Neural progenitor cell (in vitro differentiated cells): ENCODE measurements around the gene TMCO5A. TPM values are rescaled to one million over a fixed set of nuclear protein-coding genes. Genes with fewer than 3 reads are reported as not detected.

Experiments used
- DNase-seq: peaks from one replicate; pipeline ENCODE4 v3.0.0-alpha.2; 2016; ENCODE audit warnings: low spot score
- H2AFZ ChIP-seq: fragments of 200-600 bp; sonication (generic); replicated peaks from 2 replicates; pipeline ENCODE4 v1.6.1; 2016; ENCODE audit warnings: antibody characterized with exemption
- H3F3A ChIP-seq: fragments of 200-600 bp; sonication (generic); 2 replicates; pipeline ENCODE4 v1.6.1; 2016; ENCODE audit warnings: antibody characterized with exemption, low read depth
- H3K27ac ChIP-seq: fragments of 200-600 bp; sonication (generic); 2 replicates; pipeline ENCODE4 v1.5.1; 2016; ENCODE audit warnings: mild to moderate bottlenecking
- H3K27me3 ChIP-seq: fragments of 200-600 bp; sonication (generic); 2 replicates; pipeline ENCODE4 v1.6.1; 2016; ENCODE audit warnings: mild to moderate bottlenecking, moderate library complexity
- H3K36me3 ChIP-seq: fragments of 200-600 bp; sonication (generic); 2 replicates; pipeline ENCODE4 v1.5.1; 2016
- H3K4me1 ChIP-seq: fragments of 200-600 bp; sonication (generic); 2 replicates; pipeline ENCODE4 v1.6.1; 2016; ENCODE audit warnings: mixed run types
- H3K4me2 ChIP-seq: fragments of 200-600 bp; sonication (generic); 2 replicates; pipeline ENCODE4 v1.6.1; 2016
- H3K4me3 ChIP-seq: fragments of 200-600 bp; sonication (generic); 2 replicates; pipeline ENCODE4 v1.5.1; 2016
- H3K79me2 ChIP-seq: fragments of 200-600 bp; sonication (generic); 2 replicates; pipeline ENCODE4 v1.6.1; 2016; ENCODE audit warnings: low read depth
- H3K9ac ChIP-seq: fragments of 200-600 bp; sonication (generic); 2 replicates; pipeline ENCODE4 v1.6.1; 2016
- H3K9me3 ChIP-seq: fragments of 200-600 bp; sonication (generic); 2 replicates; pipeline ENCODE4 v1.5.1; 2016; ENCODE audit warnings: low read depth
- H4K20me1 ChIP-seq: fragments of 200-600 bp; sonication (generic); 2 replicates; pipeline ENCODE4 v1.6.1; 2016; ENCODE audit warnings: low read depth
- H3K27ac Mint-ChIP-seq: 3 replicates; pipeline ENCODE4 v1.8.0; 2021; ENCODE audit warnings: mixed read lengths
- H3K27me3 Mint-ChIP-seq: 2 replicates; pipeline ENCODE4 v1.8.0; 2022; ENCODE audit warnings: low read depth, mild to moderate bottlenecking, inconsistent platforms, moderate library complexity, mixed read lengths; ENCODE audit not compliant: insufficient read depth
- H3K36me3 Mint-ChIP-seq: 3 replicates; pipeline ENCODE4 v1.8.0; 2021; ENCODE audit warnings: mixed read lengths
- H3K4me1 Mint-ChIP-seq: 3 replicates; pipeline ENCODE4 v1.8.0; 2021; ENCODE audit warnings: mixed read lengths
- H3K4me3 Mint-ChIP-seq: 3 replicates; pipeline ENCODE4 v1.8.0; 2021; ENCODE audit warnings: mild to moderate bottlenecking, moderate library complexity, mixed read lengths
- H3K9me3 Mint-ChIP-seq: 3 replicates; pipeline ENCODE4 v1.8.0; 2020; ENCODE audit warnings: mixed read lengths
- EZH2 ChIP-seq: fragments of 200-600 bp; sonication (generic); IDR thresholded peaks from 2 replicates; pipeline ENCODE4 v1.6.1; 2017; ENCODE audit warnings: antibody characterized with exemption, mild to moderate bottlenecking, moderate library complexity
- EZH2phosphoT487 ChIP-seq: fragments of 200-600 bp; sonication (generic); IDR thresholded peaks from 2 replicates; pipeline ENCODE4 v1.6.1; 2017; ENCODE audit warnings: antibody characterized with exemption
- total RNA-seq: library from RNA; depleted of rRNA; stranded (reverse); fragments of >200 nt; gene quantifications from 2 replicates; pipeline ENCODE4 v1.2.3, GENCODE V29; 2015; ENCODE audit warnings: low replicate concordance
- TF ChIP-seq, protein P1 (sequence below): fragments of 200-600 bp; sonication (generic); IDR thresholded peaks from 2 replicates; pipeline ENCODE4 v1.5.1; 2017; ENCODE audit warnings: antibody characterized with exemption, mild to moderate bottlenecking

TMCO5A gene
- total RNA-seq, 1 donor from 2014 or later: not detected

DNA sequence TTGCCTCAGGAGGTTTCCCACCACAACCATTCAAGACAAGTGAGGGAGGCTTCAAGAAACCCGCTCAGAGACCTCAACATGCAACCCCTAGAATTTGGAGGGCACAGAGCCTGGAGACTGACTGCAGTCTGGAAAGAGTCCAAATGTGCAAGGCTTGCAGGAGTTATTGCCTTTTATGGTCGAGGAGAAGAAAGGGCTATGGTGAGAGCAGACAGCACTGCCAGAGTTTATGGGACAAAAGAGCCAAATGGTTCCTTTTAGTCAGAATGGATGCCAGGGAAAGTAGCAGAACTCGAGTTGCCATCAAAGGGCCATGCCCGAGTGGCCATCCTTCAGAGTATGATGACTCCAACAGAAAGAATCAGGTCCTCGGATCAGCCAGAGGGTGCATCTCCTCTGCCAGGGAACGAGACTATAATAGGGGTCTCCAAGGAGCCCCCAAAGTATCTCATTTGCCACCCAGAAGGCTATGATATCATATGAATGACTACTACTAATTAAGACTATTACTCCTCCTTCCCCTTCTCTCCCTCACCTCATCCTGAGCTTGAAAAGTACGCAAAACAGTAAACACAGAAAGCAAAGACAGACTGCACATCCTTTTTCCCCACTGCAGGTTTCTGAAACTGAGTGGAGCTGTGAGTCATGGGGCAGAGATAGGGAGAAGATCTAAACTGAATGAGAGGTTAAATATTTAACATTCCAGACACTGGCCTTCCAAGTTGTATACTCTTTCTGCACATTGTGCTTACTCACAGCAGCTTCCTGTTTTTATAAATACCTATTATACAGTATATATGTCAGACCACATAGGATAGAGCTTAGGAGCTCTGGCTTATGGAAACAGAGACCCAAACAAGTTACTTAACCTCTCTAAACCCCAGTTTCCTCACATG, 33.9 kb upstream of the TMCO5A start:
- Histone ChIP-seq H3K36me3 (no peaks in the 10 kb centered on the region), H3K27me3 (no peaks in the 10 kb centered on the region), H3F3A (no peaks in the 10 kb centered on the region), H3K4me1 (no peaks in the 10 kb centered on the region), H3K9ac (no peak overlapping the region), H3K27ac (no peak overlapping the region), H2AFZ (no peak overlapping the region), H3K79me2 (no peaks in the 10 kb centered on the region), H4K20me1 (no peaks in the 10 kb centered on the region), H3K9me3 (no peaks in the 10 kb centered on the region), H3K4me3 (no peak overlapping the region), H3K4me2 (no peak overlapping the region)
- H3K9me3 Mint-ChIP-seq: no peaks in the 10 kb centered on the region
- H3K4me3 Mint-ChIP-seq: no peak overlapping the region
- TF ChIP-seq EZH2: no peak
- TF ChIP-seq, protein P1, sequence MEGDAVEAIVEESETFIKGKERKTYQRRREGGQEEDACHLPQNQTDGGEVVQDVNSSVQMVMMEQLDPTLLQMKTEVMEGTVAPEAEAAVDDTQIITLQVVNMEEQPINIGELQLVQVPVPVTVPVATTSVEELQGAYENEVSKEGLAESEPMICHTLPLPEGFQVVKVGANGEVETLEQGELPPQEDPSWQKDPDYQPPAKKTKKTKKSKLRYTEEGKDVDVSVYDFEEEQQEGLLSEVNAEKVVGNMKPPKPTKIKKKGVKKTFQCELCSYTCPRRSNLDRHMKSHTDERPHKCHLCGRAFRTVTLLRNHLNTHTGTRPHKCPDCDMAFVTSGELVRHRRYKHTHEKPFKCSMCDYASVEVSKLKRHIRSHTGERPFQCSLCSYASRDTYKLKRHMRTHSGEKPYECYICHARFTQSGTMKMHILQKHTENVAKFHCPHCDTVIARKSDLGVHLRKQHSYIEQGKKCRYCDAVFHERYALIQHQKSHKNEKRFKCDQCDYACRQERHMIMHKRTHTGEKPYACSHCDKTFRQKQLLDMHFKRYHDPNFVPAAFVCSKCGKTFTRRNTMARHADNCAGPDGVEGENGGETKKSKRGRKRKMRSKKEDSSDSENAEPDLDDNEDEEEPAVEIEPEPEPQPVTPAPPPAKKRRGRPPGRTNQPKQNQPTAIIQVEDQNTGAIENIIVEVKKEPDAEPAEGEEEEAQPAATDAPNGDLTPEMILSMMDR: no peak
- no peak for TF ChIP-seq EZH2phosphoT487
- no peaks in the 10 kb centered on the region for H3K27me3 Mint-ChIP-seq
- H3K36me3 Mint-ChIP-seq: no peaks in the 10 kb centered on the region
- H3K4me1 Mint-ChIP-seq: peaks cover 2% of the 10 kb centered on the region
- DNase-seq: no peak
- H3K27ac Mint-ChIP-seq: no peak overlapping the region

DNA sequence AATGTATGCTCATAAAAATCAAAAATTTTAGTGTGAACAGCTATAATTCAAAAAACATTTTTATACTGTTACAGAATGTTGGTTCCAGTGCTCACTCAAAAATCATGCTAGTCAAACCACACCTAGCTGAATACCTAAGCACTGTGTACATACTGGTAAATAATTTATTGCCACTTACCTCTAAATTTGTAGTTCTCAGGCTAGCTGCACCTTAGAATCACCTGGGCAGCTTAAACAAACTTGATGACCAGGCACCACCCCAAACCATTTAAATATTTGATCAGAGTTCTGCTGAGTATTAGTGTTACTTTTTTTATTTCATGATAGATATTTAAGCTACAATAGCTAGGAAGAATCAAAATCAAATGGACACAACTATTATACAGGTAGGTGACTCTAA, 32.3 kb upstream of the TMCO5A start:
- Histone ChIP-seq H3K4me3 (no peak overlapping the region), H3K27ac (no peak overlapping the region), H3K27me3 (no peaks in the 10 kb centered on the region), H3K36me3 (no peaks in the 10 kb centered on the region), H3K4me1 (no peaks in the 10 kb centered on the region), H3K9ac (no peak overlapping the region), H2AFZ (no peak overlapping the region), H4K20me1 (no peaks in the 10 kb centered on the region), H3F3A (no peaks in the 10 kb centered on the region), H3K4me2 (no peak overlapping the region), H3K79me2 (no peaks in the 10 kb centered on the region), H3K9me3 (no peaks in the 10 kb centered on the region)
- DNase-seq: no peak
- peaks cover 2% of the 10 kb centered on the region for H3K4me1 Mint-ChIP-seq
- no peaks in the 10 kb centered on the region for H3K27me3 Mint-ChIP-seq
- no peak for TF ChIP-seq EZH2
- no peak for TF ChIP-seq EZH2phosphoT487
- TF ChIP-seq, protein P1: no peak
- no peaks in the 10 kb centered on the region for H3K9me3 Mint-ChIP-seq
- H3K27ac Mint-ChIP-seq: no peak overlapping the region
- no peaks in the 10 kb centered on the region for H3K36me3 Mint-ChIP-seq
- H3K4me3 Mint-ChIP-seq: no peak overlapping the region

DNA sequence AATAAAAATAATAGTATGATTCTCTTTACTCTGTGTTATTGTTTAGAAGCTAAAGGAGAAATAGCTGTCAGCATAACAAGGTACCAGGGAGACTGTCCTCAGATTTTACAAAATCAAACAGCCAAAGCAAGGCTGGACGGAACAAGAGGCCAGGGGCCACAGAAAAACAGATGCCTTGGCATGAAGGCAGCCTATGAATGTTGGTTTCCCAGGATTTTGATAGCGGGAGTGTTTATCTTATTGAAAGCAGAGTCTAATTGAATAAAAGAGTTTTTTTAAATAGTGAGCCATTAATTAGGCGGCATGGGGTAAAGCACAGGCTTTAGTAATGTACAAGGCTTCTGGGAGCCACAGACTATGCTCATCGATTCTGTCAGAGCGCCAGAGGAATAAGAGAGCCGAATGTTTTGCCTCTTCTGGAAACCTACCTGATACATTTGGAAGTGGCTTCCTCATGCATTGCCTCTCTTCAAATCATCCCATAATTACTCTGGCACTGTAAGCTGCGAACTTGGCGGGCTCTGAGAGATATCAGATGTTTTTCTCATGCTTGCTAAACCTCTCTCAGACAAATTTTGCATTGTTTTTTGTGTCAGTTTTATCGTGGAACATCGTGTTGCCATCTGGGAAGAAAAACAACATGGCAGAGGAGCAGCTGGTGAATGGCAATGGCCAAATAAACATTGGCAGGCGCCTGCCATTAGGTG, 30.4 kb upstream of the TMCO5A start:
- no peaks in the 10 kb centered on the region for H3K9me3 Mint-ChIP-seq
- Histone ChIP-seq H3F3A (no peaks in the 10 kb centered on the region), H3K27ac (no peak overlapping the region), H2AFZ (no peak overlapping the region), H3K4me3 (no peak overlapping the region), H3K9me3 (no peaks in the 10 kb centered on the region), H3K9ac (no peak overlapping the region), H4K20me1 (no peaks in the 10 kb centered on the region), H3K27me3 (no peaks in the 10 kb centered on the region), H3K36me3 (no peaks in the 10 kb centered on the region), H3K4me1 (no peaks in the 10 kb centered on the region), H3K4me2 (no peak overlapping the region), H3K79me2 (no peaks in the 10 kb centered on the region)
- H3K27me3 Mint-ChIP-seq: no peaks in the 10 kb centered on the region
- no peak overlapping the region for H3K4me3 Mint-ChIP-seq
- no peak overlapping the region for H3K27ac Mint-ChIP-seq
- no peak for DNase-seq
- no peaks in the 10 kb centered on the region for H3K36me3 Mint-ChIP-seq
- peaks cover 2% of the 10 kb centered on the region for H3K4me1 Mint-ChIP-seq
- no peak for TF ChIP-seq EZH2
- TF ChIP-seq, protein P1: no peak
- no peak for TF ChIP-seq EZH2phosphoT487
